ENCODE measurements around the gene PTGES3. TPM values are rescaled to one million over a fixed set of nuclear protein-coding genes. Genes with fewer than 3 reads are reported as not detected.
A peak's percentile ranks its signal among the peaks of the same experiment; 100 is the strongest.

PTGES3 gene
- total and polyA plus RNA-seq, 7 donors, result 92.8 to 209 (median 156) TPM

DNA sequence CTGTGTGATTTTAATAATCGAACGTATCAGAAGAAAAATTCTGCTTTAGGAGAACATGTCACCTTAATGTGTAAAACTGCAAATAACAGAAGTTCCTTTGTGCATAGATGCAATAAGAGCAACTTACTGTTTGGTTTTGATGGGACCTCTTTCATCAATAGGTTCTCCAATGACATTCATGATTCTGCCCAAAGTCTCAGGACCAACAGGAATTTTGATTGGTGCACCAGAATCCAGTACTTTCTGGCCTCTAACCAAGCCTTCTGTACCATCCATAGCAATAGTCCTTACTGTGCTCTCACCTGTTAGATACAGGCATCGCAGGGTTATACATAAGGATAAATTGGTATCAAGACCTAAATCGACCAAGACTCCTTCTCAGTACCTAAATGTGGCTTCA, 43.4 kb downstream of the PTGES3 start:
- H3K27ac ChIP-seq, result peak overlapping the region; percentile 88 to 99 (median 96)
- peaks cover 0 to 48% (median 33%) of the 10 kb centered on the region in 4 donors for H3K4me1 ChIP-seq
- WGBS, 2 donors, result 6 to 44% methylated on average over 4 of the region's 4 CpGs
- H3K36me3 ChIP-seq, result peaks cover 28 to 51% (median 46%) of the 10 kb centered on the region in 4 donors
- intact Hi-C loops (cut with DNase I), result loop anchor here (1.0 to 10.0 kb wide), 3 partner anchors 7 to 360 kb away; partner anchors contain the start of gene ZBTB39
- no peaks in the 10 kb centered on the region for H3K9me3 ChIP-seq
- H3K27me3 ChIP-seq, result no peaks in the 10 kb centered on the region
- H3K4me3 ChIP-seq, result peak overlapping the region; percentile 57 to 96 (median 94)
- no peak for TF ChIP-seq EP300 (IDR thresholded peaks at IDR 0.05)
- no peak for TF ChIP-seq POLR2A (IDR thresholded peaks at IDR 0.05)
- TF ChIP-seq, protein P1, sequence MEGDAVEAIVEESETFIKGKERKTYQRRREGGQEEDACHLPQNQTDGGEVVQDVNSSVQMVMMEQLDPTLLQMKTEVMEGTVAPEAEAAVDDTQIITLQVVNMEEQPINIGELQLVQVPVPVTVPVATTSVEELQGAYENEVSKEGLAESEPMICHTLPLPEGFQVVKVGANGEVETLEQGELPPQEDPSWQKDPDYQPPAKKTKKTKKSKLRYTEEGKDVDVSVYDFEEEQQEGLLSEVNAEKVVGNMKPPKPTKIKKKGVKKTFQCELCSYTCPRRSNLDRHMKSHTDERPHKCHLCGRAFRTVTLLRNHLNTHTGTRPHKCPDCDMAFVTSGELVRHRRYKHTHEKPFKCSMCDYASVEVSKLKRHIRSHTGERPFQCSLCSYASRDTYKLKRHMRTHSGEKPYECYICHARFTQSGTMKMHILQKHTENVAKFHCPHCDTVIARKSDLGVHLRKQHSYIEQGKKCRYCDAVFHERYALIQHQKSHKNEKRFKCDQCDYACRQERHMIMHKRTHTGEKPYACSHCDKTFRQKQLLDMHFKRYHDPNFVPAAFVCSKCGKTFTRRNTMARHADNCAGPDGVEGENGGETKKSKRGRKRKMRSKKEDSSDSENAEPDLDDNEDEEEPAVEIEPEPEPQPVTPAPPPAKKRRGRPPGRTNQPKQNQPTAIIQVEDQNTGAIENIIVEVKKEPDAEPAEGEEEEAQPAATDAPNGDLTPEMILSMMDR (IDR thresholded peaks at IDR 0.05), result no peak
- no peak for TF ChIP-seq POLR2AphosphoS5 (IDR thresholded peaks at IDR 0.05)
- no peak for DNase-seq

DNA sequence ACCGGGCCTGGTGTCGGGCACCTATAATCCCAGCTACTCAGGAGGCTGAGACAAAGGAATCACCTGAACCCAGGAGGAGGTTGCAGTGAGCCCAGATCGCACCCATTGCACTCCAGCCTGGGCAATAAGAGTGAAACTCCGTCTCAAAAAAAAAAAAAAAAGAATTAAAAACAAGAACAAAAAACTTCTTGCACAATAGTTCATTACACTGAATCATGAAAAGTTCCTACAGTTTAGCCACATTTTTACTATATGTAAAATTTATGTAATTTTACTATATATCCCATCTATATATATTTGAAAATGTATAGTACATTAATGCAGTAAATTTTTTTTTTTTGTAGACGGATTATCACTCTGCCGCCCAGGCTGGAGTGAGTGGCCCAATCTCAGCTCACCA, 46.9 kb downstream of the PTGES3 start:
- Histone ChIP-seq H3K36me3 (peaks cover 48 to 74% (median 66%) of the 10 kb centered on the region in 4 donors), H3K4me3 (no peak overlapping the region), H3K27ac (no peak overlapping the region), H3K9me3 (no peaks in the 10 kb centered on the region), H3K27me3 (no peaks in the 10 kb centered on the region), H3K4me1 (peaks cover 0 to 58% (median 43%) of the 10 kb centered on the region in 4 donors)
- intact Hi-C loops (cut with DNase I), result loop anchor here (10.0 kb wide), 1 partner anchor 364 kb away; the partner anchor contains the start of gene ZBTB39
- no peak for TF ChIP-seq POLR2A (IDR thresholded peaks at IDR 0.05)
- no peak for TF ChIP-seq POLR2AphosphoS5 (IDR thresholded peaks at IDR 0.05)
- TF ChIP-seq, protein P1 (IDR thresholded peaks at IDR 0.05), result no peak
- TF ChIP-seq EP300 (IDR thresholded peaks at IDR 0.05), result no peak
- no peak for DNase-seq
- 68 to 86% methylated on average over 6 of the region's 6 CpGs for WGBS, 2 donors

- intact Hi-C loops (cut with DNase I), result loop anchor here (1.0 to 5.0 kb wide), 5 partner anchors 8 to 450 kb away; partner anchors contain the start of genes ATP5F1B, NAB2, NACA and RBMS2
- Histone ChIP-seq H3K4me1 (peaks cover 0 to 52% (median 46%) of the 10 kb centered on the region in 4 donors), H3K36me3 (peaks cover 39 to 53% (median 49%) of the 10 kb centered on the region in 4 donors), H3K27ac (peak overlapping the region; percentile 90 to 98 (median 94)), H3K9me3 (no peaks in the 10 kb centered on the region), H3K4me3 (no peak overlapping the region), H3K27me3 (no peaks in the 10 kb centered on the region)
- no peak for DNase-seq
- 50 to 69% methylated on average over 2 of the region's 2 CpGs for WGBS, 2 donors
- TF ChIP-seq POLR2AphosphoS5 (IDR thresholded peaks at IDR 0.05), result no peak
- TF ChIP-seq, protein P1 (IDR thresholded peaks at IDR 0.05), result no peak
- no peak for TF ChIP-seq EP300 (IDR thresholded peaks at IDR 0.05)
These were observed 50.5 kb downstream of the PTGES3 start for GRCh38 chr12:56637621-56638020.

- no peaks in the 10 kb centered on the region for H3K9me3 ChIP-seq
- peak overlapping the region; percentile 76 to 91 (median 84) for H3K4me3 ChIP-seq
- peaks cover 0 to 54% (median 46%) of the 10 kb centered on the region in 4 donors for H3K4me1 ChIP-seq
- no peaks in the 10 kb centered on the region for H3K27me3 ChIP-seq
- peaks cover 32 to 46% (median 42%) of the 10 kb centered on the region in 4 donors for H3K36me3 ChIP-seq
- intact Hi-C loops (cut with DNase I), result loop anchor here (1.0 to 5.0 kb wide), 5 partner anchors 8 to 450 kb away; partner anchors contain the start of genes ATP5F1B, NAB2, NACA and RBMS2
- WGBS, 2 donors, result 2 to 4% methylated on average over 12 of the region's 12 CpGs
- peak; percentile 100 for DNase-seq
- TF ChIP-seq POLR2AphosphoS5 (IDR thresholded peaks at IDR 0.05) (peak; percentile 56 to 86 (median 70)), POLR2A (IDR thresholded peaks at IDR 0.05) (no peak), EP300 (IDR thresholded peaks at IDR 0.05) (no peak)
- TF ChIP-seq, protein P1 (IDR thresholded peaks at IDR 0.05), result peak in 3 of 4 experiments; percentile 15 to 57 (median 53)
- H3K27ac ChIP-seq, result peak overlapping the region; percentile 90 to 98 (median 94)
These were observed 51.2 kb downstream of the PTGES3 start for GRCh38 chr12:56636675-56637540.

All from sigmoid colon (tissue), 7 donors.